Measurements from ENCODE around the gene ALK.

The ALK gene

GRCh38 chr2:29841386-29842004 is 79.9 kb downstream of the ALK start:
- TF ChIP-seq CTCF (IDR thresholded peaks at IDR 0.05; ENCODE audit: control extremely low read depth, extremely low read depth, low read depth, missing control alignments), result peak; percentile 87
- POLR2A ChIA-PET, result no interaction called here
- peak; percentile 46 for DNase-seq (ENCODE audit: extremely low spot score)
- CTCF ChIA-PET, result interaction anchor here (0.7 to 2.7 kb wide), 8 partner anchors 10 to 532 kb away, joined by 3 to 13 read pairs (median 4); no protein-coding TSS in a partner anchor

GRCh38 chr2:29839306-29839705 is 82.1 kb downstream of the ALK start:
- CTCF ChIA-PET, result interaction anchor here (1.1 to 2.7 kb wide), 3 partner anchors 10 to 530 kb away, joined by 3 to 13 read pairs (median 5); no protein-coding TSS in a partner anchor
- TF ChIP-seq CTCF (IDR thresholded peaks at IDR 0.05; ENCODE audit: control extremely low read depth, extremely low read depth, low read depth, missing control alignments), result no peak

GRCh38 chr2:29837925-29838324 is 83.5 kb downstream of the ALK start:
- POLR2A ChIA-PET, result no interaction called here
- CTCF ChIA-PET, result interaction anchor here (1.5 kb wide), 1 partner anchor 27 kb away, joined by 3 read pairs; no protein-coding TSS in a partner anchor
- no peak for DNase-seq (ENCODE audit: extremely low spot score)
- no peak for TF ChIP-seq CTCF (IDR thresholded peaks at IDR 0.05; ENCODE audit: control extremely low read depth, extremely low read depth, low read depth, missing control alignments)

More at GRCh38 chr2:29839306-29839705, 82.1 kb downstream of the ALK start:
- POLR2A ChIA-PET, result no interaction called here
- DNase-seq (ENCODE audit: extremely low spot score), result no peak

GRCh38 chr2:29834624-29835023 is 86.8 kb downstream of the ALK start:
- ChIA-PET POLR2A (no interaction called here), CTCF (no interaction called here)
- no peak for DNase-seq (ENCODE audit: extremely low spot score)
- TF ChIP-seq CTCF (IDR thresholded peaks at IDR 0.05; ENCODE audit: control extremely low read depth, extremely low read depth, low read depth, missing control alignments), result no peak

GRCh38 chr2:29834036-29834540 is 87.3 kb downstream of the ALK start:
- POLR2A ChIA-PET, result no interaction called here
- CTCF ChIA-PET, result no interaction called here
- DNase-seq (ENCODE audit: extremely low spot score), result no peak
- TF ChIP-seq CTCF (IDR thresholded peaks at IDR 0.05; ENCODE audit: control extremely low read depth, extremely low read depth, low read depth, missing control alignments), result no peak

- CTCF ChIA-PET, result no interaction called here
- POLR2A ChIA-PET, result no interaction called here
- no peak for DNase-seq (ENCODE audit: extremely low spot score)
- TF ChIP-seq CTCF (IDR thresholded peaks at IDR 0.05; ENCODE audit: control extremely low read depth, extremely low read depth, low read depth, missing control alignments), result no peak
These were observed 89.8 kb downstream of the ALK start for GRCh38 chr2:29831560-29831959.

Data from GM10248 (cell line).